GM19467 (cell line): ENCODE measurements around the gene CLEC11A.
"Not testable (repeated sequence)": the region's sequence is repeated elsewhere in the genome, so short reads cannot be mapped to it uniquely, and the experiment has no call there.

ENCODE experiments used
- ATAC-seq: cut with Tn5 transposase; IDR thresholded peaks from one replicate; pipeline ENCODE4 v1.9.1; 2021; ENCODE audit warnings: mild to moderate bottlenecking, moderate library complexity; ENCODE audit not compliant: unreplicated experiment

Gene CLEC11A

GRCh38 chr19:50721441-50722137 lies 1.6 kb upstream of the CLEC11A start:
- no peak for ATAC-seq

- ATAC-seq: no peak
Observed at GRCh38 chr19:50722201-50723013, 757 bp upstream of the CLEC11A start.

- no peak for ATAC-seq
Observed at GRCh38 chr19:50723735-50724521, 764 bp downstream of the CLEC11A start.

- peak; percentile 82 for ATAC-seq
Observed at GRCh38 chr19:50724522-50725217, 1.5 kb downstream of the CLEC11A start.

GRCh38 chr19:50725218-50725910 lies 2.2 kb downstream of the CLEC11A start:
- ATAC-seq: no peak

- ATAC-seq: no peak
Observed at GRCh38 chr19:50725911-50726230, 2.7 kb downstream of the CLEC11A start.

GRCh38 chr19:50728084-50728737 lies 5.0 kb downstream of the CLEC11A start:
- no peak for ATAC-seq

- no peak for ATAC-seq
Observed at GRCh38 chr19:50729894-50730293, 6.7 kb downstream of the CLEC11A start.

GRCh38 chr19:50735869-50736268 lies 12.7 kb downstream of the CLEC11A start:
- no peak for ATAC-seq

- no peak for ATAC-seq
Observed at GRCh38 chr19:50736338-50736737, 13.2 kb downstream of the CLEC11A start.

GRCh38 chr19:50739132-50739913 lies 16.2 kb downstream of the CLEC11A start:
- no peak for ATAC-seq

- ATAC-seq: no peak
Observed at GRCh38 chr19:50739914-50740426, 16.8 kb downstream of the CLEC11A start.

- ATAC-seq: no peak
Observed at GRCh38 chr19:50741179-50741933, 18.2 kb downstream of the CLEC11A start.

GRCh38 chr19:50743537-50743936 lies 20.4 kb downstream of the CLEC11A start:
- no peak for ATAC-seq

GRCh38 chr19:50745221-50745620 lies 22.1 kb downstream of the CLEC11A start:
- ATAC-seq: no peak

GRCh38 chr19:50747141-50747540 lies 24.0 kb downstream of the CLEC11A start:
- not testable (repeated sequence) for ATAC-seq

GRCh38 chr19:50749490-50749889 lies 26.3 kb downstream of the CLEC11A start:
- no peak for ATAC-seq

GRCh38 chr19:50750010-50750409 lies 26.8 kb downstream of the CLEC11A start:
- ATAC-seq: no peak
